Osteoblast (primary cell): ENCODE measurements around the gene MAP4K2. TPM values are rescaled to one million over a fixed set of nuclear protein-coding genes. Genes with fewer than 3 reads are reported as not detected.

Source experiments
- DNase-seq: peaks from one replicate; pipeline ENCODE4 v3.0.0; 2011; ENCODE audit warnings: low spot score, mixed read lengths; ENCODE audit not compliant: insufficient read length; ENCODE audit errors: missing footprints
- H2AFZ ChIP-seq: 2 replicates; pipeline ENCODE4 v1.6.0; 2011; ENCODE audit warnings: mild to moderate bottlenecking, low read length
- H3K27ac ChIP-seq: 2 replicates; pipeline ENCODE4 v1.5.1; 2011; ENCODE audit warnings: mild to moderate bottlenecking, low read depth, low read length, moderate library complexity
- H3K27me3 ChIP-seq: 2 replicates; pipeline ENCODE4 v1.6.0; 2012; ENCODE audit warnings: mild to moderate bottlenecking, control low read depth, inconsistent platforms, low read length, moderate library complexity; ENCODE audit not compliant: insufficient read depth
- H3K36me3 ChIP-seq: 2 replicates; pipeline ENCODE4 v1.5.1; 2011; ENCODE audit warnings: mild to moderate bottlenecking, low read length, control low read depth, moderate library complexity; ENCODE audit not compliant: insufficient read depth
- H3K4me1 ChIP-seq: 2 replicates; pipeline ENCODE4 v1.5.1; 2011; ENCODE audit warnings: mild to moderate bottlenecking, low read length, control low read depth, moderate library complexity; ENCODE audit not compliant: insufficient read depth
- H3K4me2 ChIP-seq: 2 replicates; pipeline ENCODE4 v1.6.0; 2011; ENCODE audit warnings: mild to moderate bottlenecking, low read length; ENCODE audit not compliant: insufficient read depth
- H3K4me3 ChIP-seq: fragments of 200-600 bp; sonication (generic); 3 replicates; pipeline ENCODE4 v1.5.1; 2012; ENCODE audit warnings: mild to moderate bottlenecking, low read length, inconsistent platforms; ENCODE audit not compliant: insufficient read depth
- H3K79me2 ChIP-seq: 2 replicates; pipeline ENCODE4 v1.6.0; 2012; ENCODE audit warnings: mild to moderate bottlenecking, low read length, control low read depth, inconsistent platforms; ENCODE audit not compliant: insufficient read depth
- H3K9me3 ChIP-seq: 2 replicates; pipeline ENCODE4 v1.5.1; 2011; ENCODE audit warnings: low read depth, low read length, control low read depth
- H4K20me1 ChIP-seq: 2 replicates; pipeline ENCODE4 v1.6.0; 2012; ENCODE audit warnings: mild to moderate bottlenecking, low read length, control low read depth; ENCODE audit not compliant: insufficient read depth
- total RNA-seq: library from RNA; depleted of rRNA; stranded (reverse); fragments of >200 nt; gene quantifications from 2 replicates; pipeline ENCODE4 v1.2.3, GENCODE V29; 2012
- TF ChIP-seq, protein P1 (sequence below): IDR thresholded peaks from 2 replicates; pipeline ENCODE4 v1.5.1; 2011; ENCODE audit warnings: mild to moderate bottlenecking, low read depth, low read length, moderate library complexity; ENCODE audit errors: extremely low read depth

Gene MAP4K2
- total RNA-seq, 1 donor: 9.8 TPM

DNA sequence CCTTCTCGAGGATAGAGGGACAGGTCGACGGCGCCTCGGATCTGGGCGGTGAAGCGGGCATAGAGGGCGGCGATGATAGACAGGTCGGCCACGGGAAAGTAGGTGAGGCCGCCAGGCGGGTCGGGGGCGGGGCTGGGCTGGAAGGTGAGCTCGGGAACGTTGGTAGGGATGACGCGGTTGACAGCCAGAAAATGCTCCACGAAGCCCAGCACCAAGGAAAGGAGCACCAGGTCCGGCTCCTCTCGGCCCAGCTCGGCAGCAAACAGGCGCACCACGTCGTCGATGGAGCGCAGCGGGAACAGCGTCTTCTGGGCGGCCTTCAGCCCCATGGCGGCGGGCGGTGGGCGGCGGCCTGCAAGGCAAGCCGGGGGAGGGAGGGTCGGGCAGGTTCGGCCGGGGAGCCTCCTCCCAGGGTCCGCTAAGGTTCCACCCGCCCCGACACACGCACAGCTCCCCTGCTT is 6.8 kb upstream of the MAP4K2 start:
- Histone ChIP-seq H3K4me2 (peak overlapping the region; percentile 83), H3K4me1 (peaks cover 12% of the 10 kb centered on the region), H3K79me2 (peaks cover 9% of the 10 kb centered on the region), H3K9me3 (no peaks in the 10 kb centered on the region), H3K27me3 (no peaks in the 10 kb centered on the region), H2AFZ (peak overlapping the region; percentile 84), H3K27ac (no peak overlapping the region), H4K20me1 (peaks cover 2% of the 10 kb centered on the region), H3K4me3 (peak overlapping the region; percentile 93), H3K36me3 (peaks cover 27% of the 10 kb centered on the region)
- DNase-seq: peak; percentile 90
- TF ChIP-seq, protein P1, sequence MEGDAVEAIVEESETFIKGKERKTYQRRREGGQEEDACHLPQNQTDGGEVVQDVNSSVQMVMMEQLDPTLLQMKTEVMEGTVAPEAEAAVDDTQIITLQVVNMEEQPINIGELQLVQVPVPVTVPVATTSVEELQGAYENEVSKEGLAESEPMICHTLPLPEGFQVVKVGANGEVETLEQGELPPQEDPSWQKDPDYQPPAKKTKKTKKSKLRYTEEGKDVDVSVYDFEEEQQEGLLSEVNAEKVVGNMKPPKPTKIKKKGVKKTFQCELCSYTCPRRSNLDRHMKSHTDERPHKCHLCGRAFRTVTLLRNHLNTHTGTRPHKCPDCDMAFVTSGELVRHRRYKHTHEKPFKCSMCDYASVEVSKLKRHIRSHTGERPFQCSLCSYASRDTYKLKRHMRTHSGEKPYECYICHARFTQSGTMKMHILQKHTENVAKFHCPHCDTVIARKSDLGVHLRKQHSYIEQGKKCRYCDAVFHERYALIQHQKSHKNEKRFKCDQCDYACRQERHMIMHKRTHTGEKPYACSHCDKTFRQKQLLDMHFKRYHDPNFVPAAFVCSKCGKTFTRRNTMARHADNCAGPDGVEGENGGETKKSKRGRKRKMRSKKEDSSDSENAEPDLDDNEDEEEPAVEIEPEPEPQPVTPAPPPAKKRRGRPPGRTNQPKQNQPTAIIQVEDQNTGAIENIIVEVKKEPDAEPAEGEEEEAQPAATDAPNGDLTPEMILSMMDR: no peak

DNA sequence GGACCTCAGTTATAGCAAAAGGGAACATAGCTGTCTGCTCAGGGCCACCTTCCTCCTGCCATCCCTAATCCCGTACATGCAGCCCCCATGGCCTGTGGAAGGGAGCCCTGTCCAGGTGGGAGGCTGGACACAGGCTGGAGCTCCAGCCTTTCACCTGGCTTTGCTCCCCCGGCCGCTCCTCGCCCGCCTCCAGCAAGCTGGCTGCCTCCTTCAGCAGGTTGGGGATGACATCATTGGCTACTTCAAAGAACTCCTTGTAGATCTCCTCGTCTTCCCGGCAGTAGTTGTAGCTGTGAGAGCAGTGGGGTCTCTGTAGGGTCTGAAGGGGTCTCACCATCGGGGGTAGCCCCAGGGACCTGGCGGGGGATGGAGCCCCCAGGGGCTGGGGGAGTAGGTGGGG is 2.5 kb upstream of the MAP4K2 start:
- Histone ChIP-seq H3K36me3 (peaks cover 34% of the 10 kb centered on the region), H3K27me3 (no peaks in the 10 kb centered on the region), H3K4me3 (no peak overlapping the region), H3K4me2 (no peak overlapping the region), H3K27ac (no peak overlapping the region), H4K20me1 (peaks cover 6% of the 10 kb centered on the region), H2AFZ (no peak overlapping the region), H3K9me3 (no peaks in the 10 kb centered on the region), H3K4me1 (peaks cover 15% of the 10 kb centered on the region), H3K79me2 (peaks cover 9% of the 10 kb centered on the region)
- DNase-seq: no peak
- TF ChIP-seq, protein P1: no peak

DNA sequence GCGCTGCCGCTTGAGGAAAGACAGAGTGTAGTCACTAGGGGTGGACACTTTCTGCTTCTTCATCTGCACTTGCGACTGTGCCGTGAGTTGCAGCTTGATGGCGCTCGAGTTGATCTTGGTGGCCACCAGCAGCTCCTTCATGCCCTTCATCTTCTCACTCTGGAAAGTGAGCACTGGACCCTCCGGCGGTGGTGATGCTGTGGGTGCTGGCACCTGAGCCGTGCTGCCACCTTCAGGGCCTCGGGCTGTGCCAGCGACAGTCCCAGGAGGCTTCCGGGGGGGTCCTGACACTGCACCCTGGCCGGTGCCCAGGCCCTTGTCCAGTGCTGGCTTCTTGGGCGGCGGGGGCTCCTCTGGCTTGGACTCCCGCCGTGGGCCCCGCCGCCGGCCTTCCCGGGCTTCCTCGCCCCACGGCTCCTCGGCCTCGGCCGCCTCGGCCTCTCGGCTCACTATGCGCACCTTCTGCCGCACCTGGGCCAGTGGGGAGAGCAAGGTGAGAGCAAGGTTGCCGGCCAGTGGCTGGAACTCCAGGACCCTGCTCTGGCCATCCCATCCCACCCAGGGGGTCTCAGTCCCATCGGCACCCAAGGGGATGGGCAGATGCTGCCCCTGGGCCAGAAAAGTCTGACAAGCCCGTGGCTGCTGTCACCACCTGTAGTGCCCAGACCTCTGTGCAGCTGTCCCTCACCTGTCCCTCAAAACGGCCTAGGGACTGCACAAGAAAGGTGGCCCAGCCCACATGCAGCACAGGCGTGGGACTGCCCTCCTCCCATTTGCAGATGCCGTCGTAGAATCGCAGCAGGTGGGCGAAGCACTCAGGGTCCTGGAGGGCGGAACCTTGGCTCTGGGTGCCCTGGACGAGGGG is 1.6 kb upstream of the MAP4K2 start:
- Histone ChIP-seq H3K9me3 (no peaks in the 10 kb centered on the region), H3K4me3 (no peak overlapping the region), H3K27ac (peak overlapping the region; percentile 66), H3K4me2 (no peak overlapping the region), H3K4me1 (peaks cover 13% of the 10 kb centered on the region), H4K20me1 (peaks cover 6% of the 10 kb centered on the region), H3K36me3 (peaks cover 34% of the 10 kb centered on the region), H2AFZ (no peak overlapping the region), H3K79me2 (peaks cover 4% of the 10 kb centered on the region), H3K27me3 (no peaks in the 10 kb centered on the region)
- DNase-seq: peak; percentile 64
- TF ChIP-seq, protein P1: no peak

DNA sequence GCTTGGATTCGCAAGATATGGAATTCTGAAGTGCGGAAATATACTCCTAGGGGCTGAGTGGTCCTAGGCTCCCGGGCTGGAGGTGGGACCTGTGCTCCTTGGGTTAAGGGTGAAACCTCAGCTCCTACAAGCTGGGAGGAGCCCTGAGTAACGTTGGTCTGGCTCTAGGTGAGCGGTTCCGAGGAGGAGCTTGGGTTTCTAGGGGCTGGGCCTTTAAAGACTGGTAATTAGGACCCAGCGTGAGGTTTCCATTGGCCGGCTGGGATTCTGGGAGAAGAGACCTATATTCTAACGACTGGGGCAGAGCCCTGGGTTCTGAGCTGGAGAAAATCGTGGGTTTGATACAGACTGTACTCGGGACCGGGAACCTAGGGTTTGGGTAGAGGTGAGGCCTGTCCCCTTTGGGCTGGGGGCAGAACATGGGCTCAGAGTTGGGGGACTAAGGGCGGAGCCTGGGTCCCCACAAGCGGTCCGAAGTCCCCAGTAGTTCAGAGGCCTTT is 882 bp upstream of the MAP4K2 start:
- H3K27ac ChIP-seq: peak overlapping the region; percentile 66
- H3K4me2 ChIP-seq: peak overlapping the region; percentile 96
- H4K20me1 ChIP-seq: peaks cover 6% of the 10 kb centered on the region
- H3K9me3 ChIP-seq: no peaks in the 10 kb centered on the region
- peak; percentile 93 for DNase-seq
- H3K4me3 ChIP-seq: peak overlapping the region; percentile 77
- H3K4me1 ChIP-seq: peaks cover 7% of the 10 kb centered on the region
- H3K27me3 ChIP-seq: no peaks in the 10 kb centered on the region
- TF ChIP-seq, protein P1: no peak
- no peaks in the 10 kb centered on the region for H3K79me2 ChIP-seq
- peak overlapping the region; percentile 73 for H2AFZ ChIP-seq
- peaks cover 34% of the 10 kb centered on the region for H3K36me3 ChIP-seq
